NCI-H774 (cell line): ENCODE measurements around the gene SOX9.
A peak's percentile ranks its signal among the peaks of the same experiment; 100 is the strongest.

ENCODE experiments used
- DNase-seq: peaks from one replicate; lab custom pipeline; 2025; lab: John Stamatoyannopoulos, UW

Gene SOX9

DNA sequence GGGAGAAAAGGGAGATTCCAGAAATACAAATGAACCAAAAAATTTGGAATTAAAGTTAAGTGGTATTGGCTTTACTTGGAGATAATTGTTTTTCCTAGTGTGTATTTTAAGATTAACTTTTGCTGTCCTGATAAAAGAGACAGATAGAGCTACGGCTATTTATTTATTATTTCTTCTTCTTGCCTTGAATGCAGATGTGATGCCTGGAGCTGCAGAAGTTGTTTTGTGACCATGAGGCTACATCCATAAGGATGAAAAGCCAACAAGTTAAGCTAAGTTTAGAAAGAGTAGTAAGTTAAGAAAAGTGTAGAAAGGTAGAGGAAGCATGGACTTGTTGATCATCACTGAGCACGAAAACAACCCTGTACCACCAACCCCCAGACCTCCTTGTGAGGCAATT is 41.7 kb downstream of the SOX9 start:
- no peak for DNase-seq

DNA sequence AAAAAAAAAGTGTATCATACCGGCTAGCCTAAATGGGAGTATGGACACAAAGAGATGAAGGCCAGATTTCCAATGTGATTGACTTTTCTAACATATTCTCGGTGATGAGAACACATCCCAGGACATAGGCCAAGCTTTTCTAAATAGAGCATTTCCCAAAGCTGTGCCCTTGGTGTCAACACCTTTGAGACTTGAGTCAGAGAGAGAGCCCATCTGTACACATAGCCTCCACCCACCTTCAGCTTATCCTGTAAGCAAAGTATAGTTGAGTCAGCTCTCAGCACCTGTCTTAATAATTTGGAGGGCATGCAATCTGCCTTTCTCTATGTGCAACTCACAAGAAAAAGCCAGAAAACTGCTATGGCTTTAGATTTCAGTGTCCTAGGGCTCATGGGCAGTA is 42.7 kb downstream of the SOX9 start:
- DNase-seq, result no peak

DNA sequence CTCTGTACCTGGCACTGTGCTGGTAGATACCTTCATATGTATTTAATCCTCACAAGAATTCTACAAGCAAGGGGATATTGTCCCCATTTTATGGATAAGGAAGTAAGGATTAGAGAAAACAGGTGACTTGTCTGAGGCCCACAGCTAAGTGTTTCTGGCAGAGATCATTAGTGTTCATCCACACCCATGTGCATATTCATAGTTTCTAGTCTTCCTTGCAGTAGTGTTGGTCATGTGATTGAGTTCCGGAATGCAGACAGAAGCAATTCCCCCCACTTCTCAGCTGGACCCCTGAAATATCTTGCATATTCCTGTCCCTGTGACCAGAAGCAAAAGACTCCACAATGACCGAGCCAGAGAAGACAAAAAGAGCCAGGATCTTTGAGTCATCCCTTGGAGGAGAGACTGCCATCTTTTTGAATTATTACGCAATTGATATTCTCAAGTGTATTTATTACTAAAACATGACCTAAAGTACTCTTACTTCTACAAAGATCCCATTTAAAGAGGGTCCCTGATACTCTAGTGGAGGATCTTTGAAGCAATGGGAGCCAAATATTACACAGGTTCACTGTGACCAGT is 43.4 kb downstream of the SOX9 start:
- no peak for DNase-seq

DNA sequence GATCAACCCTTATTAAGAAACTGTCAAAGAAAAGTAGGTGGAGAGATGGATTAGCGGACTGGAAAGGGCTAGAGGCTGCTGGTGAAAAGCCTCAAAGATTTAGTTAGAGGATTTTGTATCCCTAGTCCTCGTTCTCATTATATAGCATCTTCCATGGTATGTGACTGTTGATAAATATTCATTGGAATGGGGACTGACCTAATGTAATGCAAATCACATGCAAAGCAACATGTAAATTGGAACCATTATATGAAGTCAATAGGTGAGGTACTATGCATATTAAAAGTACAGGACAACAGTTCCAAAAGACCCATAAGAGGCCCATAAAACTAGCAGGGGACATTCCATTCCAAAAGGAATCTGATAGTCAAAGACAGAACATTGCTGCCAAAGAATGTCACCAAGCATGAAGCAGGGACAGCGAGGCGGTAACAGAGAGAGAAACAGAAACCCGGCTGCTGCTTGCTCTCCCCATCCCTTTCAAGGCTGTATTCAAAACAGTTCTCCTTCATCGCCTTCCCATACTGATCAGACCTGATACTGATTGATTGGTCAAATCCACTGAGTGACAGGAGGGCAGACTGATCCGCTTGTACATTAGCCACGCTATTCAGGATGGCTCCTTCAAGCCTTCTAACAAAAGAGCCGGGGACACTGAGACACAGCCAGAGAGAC is 44.5 kb downstream of the SOX9 start:
- no peak for DNase-seq

DNA sequence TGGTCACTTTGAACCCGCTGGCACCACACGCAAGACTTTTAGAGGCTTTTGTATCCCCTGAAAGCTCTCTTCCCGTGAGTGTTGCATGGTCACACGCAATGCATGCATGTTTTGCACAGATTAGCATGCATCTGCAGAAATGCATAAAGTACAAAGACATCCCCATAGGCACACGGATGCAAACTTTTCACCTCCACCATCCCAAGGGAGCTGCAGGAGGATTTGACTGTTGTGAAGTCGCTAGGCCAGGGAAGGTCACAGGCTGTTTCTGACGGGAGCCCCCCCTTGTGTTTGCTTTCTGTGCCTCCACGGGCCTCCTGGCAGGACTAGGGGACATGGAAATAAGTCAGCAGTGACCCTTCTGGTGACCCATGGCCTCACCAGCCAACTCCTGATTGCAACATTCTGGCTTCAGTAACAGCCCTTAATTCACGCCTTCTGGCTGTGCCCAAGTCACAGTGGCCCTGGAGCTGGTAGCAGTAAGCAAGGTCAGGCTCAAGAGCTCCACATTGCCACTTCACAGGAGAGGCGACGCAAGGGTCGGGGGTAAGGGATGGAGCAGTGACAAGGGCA is 45.1 kb downstream of the SOX9 start:
- DNase-seq, result no peak

DNA sequence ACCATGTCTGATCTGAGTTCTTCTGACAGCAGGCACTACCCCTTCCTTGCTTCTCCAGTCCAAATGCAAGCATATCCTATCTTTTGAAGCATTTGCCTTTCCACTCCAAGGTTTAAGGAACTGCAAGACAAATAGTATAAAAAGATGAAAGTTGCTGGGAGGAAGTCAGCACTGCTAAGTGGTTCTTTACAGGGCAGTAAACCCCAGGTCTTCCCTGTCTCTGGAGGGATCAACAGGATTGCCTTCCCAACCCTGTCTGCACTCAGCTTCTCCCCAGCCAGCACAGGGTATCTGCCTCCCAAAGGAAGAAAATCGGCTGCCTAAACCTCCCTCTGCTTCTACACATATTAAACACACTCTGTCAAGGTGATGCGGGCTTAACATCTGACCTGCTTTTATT is 46.8 kb downstream of the SOX9 start:
- no peak for DNase-seq

DNA sequence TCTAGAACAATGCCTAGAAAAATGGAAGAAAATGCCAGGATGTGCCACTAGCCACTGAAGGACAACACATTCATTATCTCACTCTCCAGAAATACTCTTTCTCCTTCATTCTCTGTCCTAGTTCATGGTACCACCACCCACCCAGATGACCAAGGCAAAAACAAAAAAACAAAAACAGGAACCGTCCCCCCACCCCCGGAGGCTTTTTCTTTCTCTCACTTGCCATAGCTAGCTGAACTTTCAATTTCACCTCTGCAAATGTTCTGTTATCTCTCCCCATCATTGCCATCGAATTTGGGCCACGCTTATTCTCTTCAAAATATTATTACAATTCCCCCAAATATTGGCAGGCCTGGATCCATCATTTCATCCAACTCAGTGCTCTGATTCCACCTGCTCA is 49.0 kb downstream of the SOX9 start:
- no peak for DNase-seq

DNA sequence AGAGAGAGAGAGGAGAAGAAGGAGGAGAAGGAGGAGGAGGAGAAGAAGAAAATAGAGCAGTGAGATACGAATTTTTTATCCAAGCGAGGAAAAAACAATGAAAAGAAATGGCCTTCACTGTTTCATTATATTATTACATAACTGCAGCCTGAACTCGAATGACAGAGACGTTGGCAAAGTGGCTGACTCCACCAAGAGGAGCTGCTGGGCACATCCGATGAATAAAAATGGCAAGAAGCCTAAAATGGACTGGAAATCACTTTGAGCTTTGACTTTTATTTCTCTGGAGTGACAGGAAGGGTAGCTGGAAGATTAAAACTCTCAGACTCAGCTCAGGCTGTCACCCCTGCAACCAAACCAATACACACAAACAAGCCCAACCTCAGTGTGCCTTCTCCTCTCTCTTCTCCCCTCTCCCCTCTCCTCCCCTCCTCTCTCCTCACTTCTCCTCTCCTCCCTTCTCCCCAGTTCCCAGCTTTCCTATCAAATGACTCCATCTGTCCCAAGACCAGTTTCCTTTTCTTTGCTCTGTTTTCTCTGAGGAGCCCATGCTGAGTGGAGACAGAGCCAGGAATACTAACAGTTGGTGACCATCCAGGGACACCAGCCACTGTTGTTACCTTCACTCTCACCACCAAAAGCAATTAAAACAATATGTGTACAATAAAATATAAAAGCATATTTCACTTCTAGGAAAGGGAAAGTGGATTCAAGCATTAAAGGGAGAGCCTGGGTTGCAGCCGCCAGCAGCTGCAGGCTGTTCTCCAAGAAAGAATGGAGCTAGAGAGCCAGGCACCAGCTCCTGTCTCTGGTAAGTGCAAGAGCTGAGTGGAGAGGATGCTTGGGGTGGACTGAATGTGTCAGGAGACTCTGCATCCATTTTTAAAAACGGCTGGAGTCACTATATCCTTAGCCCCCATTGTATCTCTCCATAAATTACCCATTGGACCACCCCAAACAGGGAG is 51.2 kb downstream of the SOX9 start:
- DNase-seq, result no peak

DNA sequence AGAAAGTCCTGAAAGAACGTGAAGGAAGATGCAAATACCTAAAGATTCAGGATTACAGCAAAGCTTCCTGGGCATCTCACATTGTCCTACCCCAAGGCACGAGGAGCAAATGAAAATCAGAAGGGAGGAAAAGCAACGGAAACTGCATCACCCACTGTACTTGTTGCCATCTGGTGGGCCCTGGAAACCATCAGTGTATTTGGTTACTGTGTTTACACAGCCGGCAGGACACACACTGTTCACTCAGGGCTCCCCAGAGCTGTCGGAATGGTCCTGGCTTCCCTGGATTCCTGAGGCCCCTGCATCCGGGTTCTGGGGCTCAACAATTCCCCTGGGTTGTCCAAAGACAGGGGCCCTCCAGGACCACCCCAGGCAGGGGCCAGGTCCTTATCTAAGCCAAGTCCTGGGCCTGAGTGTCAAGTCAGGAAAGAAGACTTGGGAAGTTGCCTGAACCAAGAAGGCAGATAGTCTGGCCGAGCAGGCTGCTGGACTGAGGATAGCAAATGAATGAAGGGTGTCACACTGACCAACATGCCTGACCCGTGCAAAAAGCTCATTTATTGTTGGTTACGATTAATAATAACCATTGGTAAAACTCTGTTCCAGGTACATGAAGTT is 52.8 kb downstream of the SOX9 start:
- peak; percentile 74 for DNase-seq

DNA sequence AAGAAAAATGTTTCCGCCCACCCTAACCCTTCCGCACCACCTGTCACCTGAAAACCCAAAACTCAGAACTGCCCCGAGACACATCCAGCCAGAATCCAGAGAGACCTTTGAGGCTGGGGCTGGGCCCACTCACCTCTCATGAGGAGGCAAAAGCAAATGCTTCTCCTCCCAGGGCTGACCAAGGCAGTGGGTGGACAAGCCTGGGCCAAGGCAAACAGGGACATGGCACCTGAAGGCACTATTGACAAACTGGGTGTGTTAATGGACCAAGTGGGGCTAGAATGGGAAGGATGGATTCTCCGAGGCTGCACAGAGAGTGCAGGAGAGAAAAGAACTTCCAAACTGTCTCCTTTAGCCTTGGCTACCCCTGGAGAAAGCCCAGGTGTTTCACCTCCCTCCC is 54.4 kb downstream of the SOX9 start:
- DNase-seq, result no peak
